HepG2 (cell line): Measurements from ENCODE around the gene KIAA0319L. TPM values are rescaled to one million over a fixed set of nuclear protein-coding genes. Genes with fewer than 3 reads are reported as not detected.
A peak's percentile ranks its signal among the peaks of the same experiment; 100 is the strongest.

Source experiments
- FIP1L1 ChIP-seq: fragments of 200-400 bp; formaldehyde crosslinking; IDR thresholded peaks from 2 replicates; pipeline ENCODE4 v1.6.1; 2018; ENCODE audit warnings: low read depth, mild to moderate bottlenecking, low read length, moderate library complexity, borderline replicate concordance; ENCODE audit not compliant: insufficient read depth
- GRHL1 ChIP-seq: sonication (generic); formaldehyde crosslinking; conservative IDR thresholded peaks from 2 replicates; pipeline ENCODE4 v1.8.0; 2022; ENCODE audit warnings: missing genetic modification reagents
- POGK ChIP-seq: sonication (generic); formaldehyde crosslinking; conservative IDR thresholded peaks from 2 replicates; pipeline ENCODE4 v1.8.0; 2022; ENCODE audit warnings: mild to moderate bottlenecking, moderate library complexity, missing genetic modification reagents
- REL ChIP-seq: sonication (generic); formaldehyde crosslinking; conservative IDR thresholded peaks from 2 replicates; pipeline ENCODE4 v1.8.0; 2022; ENCODE audit warnings: mild to moderate bottlenecking, missing genetic modification reagents, moderate library complexity
- RERE ChIP-seq: IDR thresholded peaks from 2 replicates; pipeline ENCODE4 v1.6.1; 2016; ENCODE audit warnings: low read depth, missing genetic modification reagents, missing compliant biosample characterization
- SNAPC2 ChIP-seq: sonication (generic); formaldehyde crosslinking; IDR thresholded peaks from 2 replicates; pipeline ENCODE4 v1.8.1; 2022; ENCODE audit warnings: mild to moderate bottlenecking, missing genetic modification reagents
- ZNF3 ChIP-seq: IDR thresholded peaks from 2 replicates; pipeline ENCODE4 v1.7.0; 2017; ENCODE audit warnings: inconsistent platforms
- ZNF770 ChIP-seq: sonication (generic); formaldehyde crosslinking; IDR thresholded peaks from 2 replicates; pipeline ENCODE4 v1.5.0; 2020; ENCODE audit warnings: mild to moderate bottlenecking, missing genetic modification reagents
- ZNF841 ChIP-seq: sonication (generic); formaldehyde crosslinking; IDR thresholded peaks from 2 replicates; pipeline ENCODE4 v1.8.1; 2023; ENCODE audit warnings: missing genetic modification reagents, borderline replicate concordance
- polyA plus RNA-seq, 8 experiments: library from polyadenylated mRNA; depleted of rRNA in 3 of 8; stranded (reverse) in 7 of 8; unstranded in 1 of 8; fragments of >200 nt; fragmentation: Illumina TruSeq in 4 of 8; extraction: Trizol in 4 of 8; gene quantifications; 2 replicates each; pipeline versions ENCODE4 v1.2.1 to v1.2.3, GENCODE V29; 2011 to 2016; ENCODE audit warnings: low read depth in 4 of 8, missing spikeins in 1 of 8, mixed read lengths in 1 of 8; ENCODE audit not compliant: insufficient read depth in 1 of 8
- total RNA-seq, 5 experiments: library from RNA; depleted of rRNA; stranded (reverse); fragments of >200 nt; fragmentation: Illumina TruSeq; extraction: Trizol; gene quantifications; 2 replicates each; pipeline ENCODE4 v1.2.3, GENCODE V29; 2016; ENCODE audit warnings: low read depth in 1 of 5
- TF ChIP-seq, protein P1 (sequence below): sonication (generic); formaldehyde crosslinking; IDR thresholded peaks from 2 replicates; pipeline ENCODE4 v1.5.0; 2020; ENCODE audit warnings: mild to moderate bottlenecking, missing genetic modification reagents
- TF ChIP-seq, protein P2 (sequence below): sonication (generic); IDR thresholded peaks from 2 replicates; pipeline ENCODE4 v1.6.1; 2016; ENCODE audit warnings: low read depth, borderline replicate concordance

Gene KIAA0319L
- total and polyA plus RNA-seq, 2 of the 13 experiments (the other 11 are each of a cell fraction or from before 2014, with no cell fraction given): 33.4 to 82.6 TPM

GRCh38 chr1:35557118-35557610 is at the start of gene KIAA0319L (continued):
- peak; percentile 87 for TF ChIP-seq ZNF770 (CRISPR knock-in tag)
- TF ChIP-seq SNAPC2 (CRISPR knock-in tag): peak; percentile 22; the same call in 1 of the 2 replicates
- 0 out of 2 replicates have a peak, but pooled peaks have one; percentile 38 for TF ChIP-seq POGK (CRISPR knock-in tag)
- no peak for TF ChIP-seq GRHL1 (CRISPR knock-in tag)
- TF ChIP-seq ZNF3 (CRISPR knock-in tag): no peak
- no peak for TF ChIP-seq ZNF841 (CRISPR knock-in tag)
- no peak for TF ChIP-seq FIP1L1
- TF ChIP-seq RERE (CRISPR knock-in tag): no peak
- no peak for TF ChIP-seq REL (CRISPR knock-in tag)
- TF ChIP-seq, protein P1, sequence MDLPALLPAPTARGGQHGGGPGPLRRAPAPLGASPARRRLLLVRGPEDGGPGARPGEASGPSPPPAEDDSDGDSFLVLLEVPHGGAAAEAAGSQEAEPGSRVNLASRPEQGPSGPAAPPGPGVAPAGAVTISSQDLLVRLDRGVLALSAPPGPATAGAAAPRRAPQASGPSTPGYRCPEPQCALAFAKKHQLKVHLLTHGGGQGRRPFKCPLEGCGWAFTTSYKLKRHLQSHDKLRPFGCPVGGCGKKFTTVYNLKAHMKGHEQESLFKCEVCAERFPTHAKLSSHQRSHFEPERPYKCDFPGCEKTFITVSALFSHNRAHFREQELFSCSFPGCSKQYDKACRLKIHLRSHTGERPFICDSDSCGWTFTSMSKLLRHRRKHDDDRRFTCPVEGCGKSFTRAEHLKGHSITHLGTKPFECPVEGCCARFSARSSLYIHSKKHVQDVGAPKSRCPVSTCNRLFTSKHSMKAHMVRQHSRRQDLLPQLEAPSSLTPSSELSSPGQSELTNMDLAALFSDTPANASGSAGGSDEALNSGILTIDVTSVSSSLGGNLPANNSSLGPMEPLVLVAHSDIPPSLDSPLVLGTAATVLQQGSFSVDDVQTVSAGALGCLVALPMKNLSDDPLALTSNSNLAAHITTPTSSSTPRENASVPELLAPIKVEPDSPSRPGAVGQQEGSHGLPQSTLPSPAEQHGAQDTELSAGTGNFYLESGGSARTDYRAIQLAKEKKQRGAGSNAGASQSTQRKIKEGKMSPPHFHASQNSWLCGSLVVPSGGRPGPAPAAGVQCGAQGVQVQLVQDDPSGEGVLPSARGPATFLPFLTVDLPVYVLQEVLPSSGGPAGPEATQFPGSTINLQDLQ (CRISPR knock-in tag): peak; percentile 84
- TF ChIP-seq, protein P2, sequence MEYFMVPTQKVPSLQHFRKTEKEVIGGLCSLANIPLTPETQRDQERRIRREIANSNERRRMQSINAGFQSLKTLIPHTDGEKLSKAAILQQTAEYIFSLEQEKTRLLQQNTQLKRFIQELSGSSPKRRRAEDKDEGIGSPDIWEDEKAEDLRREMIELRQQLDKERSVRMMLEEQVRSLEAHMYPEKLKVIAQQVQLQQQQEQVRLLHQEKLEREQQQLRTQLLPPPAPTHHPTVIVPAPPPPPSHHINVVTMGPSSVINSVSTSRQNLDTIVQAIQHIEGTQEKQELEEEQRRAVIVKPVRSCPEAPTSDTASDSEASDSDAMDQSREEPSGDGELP: peak; percentile 2; the same call in 1 of the 2 replicates
